GM23338 (cell line): ENCODE measurements around the gene CLRN2. TPM values are rescaled to one million over a fixed set of nuclear protein-coding genes. Genes with fewer than 3 reads are reported as not detected.
A peak's percentile ranks its signal among the peaks of the same experiment; 100 is the strongest.

Experiments
- ATAC-seq: fragments of 200-7000 bp; cut with Tn5 transposase; 3 replicates; pipeline ENCODE4 v1.9.1; 2020
- DNase-seq: peaks from one replicate; pipeline ENCODE4 v3.0.0-alpha.2; 2015; ENCODE audit warnings: low spot score
- H2AFZ ChIP-seq: fragments of 200-600 bp; sonication (generic); 2 replicates; pipeline ENCODE4 v1.8.0; 2016; ENCODE audit warnings: antibody characterized with exemption, mild to moderate bottlenecking, moderate library complexity
- H3F3A ChIP-seq: fragments of 200-600 bp; sonication (generic); replicated peaks from 2 replicates; pipeline ENCODE4 v1.8.0; 2017; ENCODE audit warnings: antibody characterized with exemption, mixed run types, low read depth
- H3K27ac ChIP-seq: fragments of 200-600 bp; sonication (generic); 2 replicates; pipeline ENCODE4 v1.6.1; 2016; ENCODE audit warnings: low read depth
- H3K27me3 ChIP-seq: fragments of 200-600 bp; sonication (generic); 2 replicates; pipeline ENCODE4 v1.8.0; 2016; ENCODE audit warnings: mild to moderate bottlenecking, mixed run types, moderate library complexity; ENCODE audit not compliant: insufficient read depth
- H3K36me3 ChIP-seq: fragments of 200-600 bp; sonication (generic); 2 replicates; pipeline ENCODE4 v1.8.0; 2016; ENCODE audit warnings: mild to moderate bottlenecking; ENCODE audit not compliant: insufficient read depth
- H3K4me1 ChIP-seq: fragments of 200-600 bp; sonication (generic); 2 replicates; pipeline ENCODE4 v1.8.0; 2016; ENCODE audit warnings: mild to moderate bottlenecking, moderate library complexity; ENCODE audit not compliant: insufficient read depth
- H3K4me2 ChIP-seq: fragments of 200-600 bp; sonication (generic); 2 replicates; pipeline ENCODE4 v1.7.1; 2017; ENCODE audit warnings: mixed run types
- H3K4me3 ChIP-seq: fragments of 200-600 bp; sonication (generic); 2 replicates; pipeline ENCODE4 v1.6.1; 2016; ENCODE audit warnings: mixed run types
- H3K79me2 ChIP-seq: fragments of 200-600 bp; sonication (generic); replicated peaks from 2 replicates; pipeline ENCODE4 v1.8.0; 2017; ENCODE audit warnings: mild to moderate bottlenecking; ENCODE audit not compliant: insufficient read depth
- H3K9me2 ChIP-seq: fragments of 200-600 bp; sonication (generic); 2 replicates; pipeline ENCODE4 v1.8.0; 2017; ENCODE audit not compliant: insufficient read depth
- H4K20me1 ChIP-seq: fragments of 200-600 bp; sonication (generic); replicated peaks from 2 replicates; pipeline ENCODE4 v1.8.0; 2017; ENCODE audit warnings: mild to moderate bottlenecking; ENCODE audit not compliant: insufficient read depth
- H3K27ac Mint-ChIP-seq: 2 replicates; pipeline ENCODE4 v1.8.0; 2020; ENCODE audit warnings: inconsistent platforms, mild to moderate bottlenecking, moderate library complexity, mixed read lengths
- H3K27me3 Mint-ChIP-seq: 3 replicates; pipeline ENCODE4 v1.8.0; 2022; ENCODE audit warnings: low read depth, mild to moderate bottlenecking, moderate library complexity, mixed read lengths, inconsistent platforms; ENCODE audit not compliant: insufficient read depth, poor library complexity
- H3K36me3 Mint-ChIP-seq: 3 replicates; pipeline ENCODE4 v1.8.0; 2021; ENCODE audit warnings: low read depth, mild to moderate bottlenecking, inconsistent platforms, moderate library complexity, mixed read lengths
- H3K4me1 Mint-ChIP-seq: 3 replicates; pipeline ENCODE4 v1.8.0; 2020; ENCODE audit warnings: mild to moderate bottlenecking, inconsistent platforms, mixed read lengths
- H3K4me3 Mint-ChIP-seq: 3 replicates; pipeline ENCODE4 v1.8.0; 2021; ENCODE audit warnings: moderate library complexity, mild to moderate bottlenecking, inconsistent platforms, mixed read lengths
- H3K9me3 Mint-ChIP-seq: 3 replicates; pipeline ENCODE4 v1.8.0; 2020; ENCODE audit warnings: moderate library complexity, mild to moderate bottlenecking, inconsistent platforms, mixed read lengths
- CREB1 ChIP-seq: fragments of 250-450 bp; sonication (Bioruptor Pico); IDR thresholded peaks from 2 replicates; pipeline ENCODE4 v1.5.0; 2020; ENCODE audit warnings: low read depth, mild to moderate bottlenecking, moderate library complexity
- ETS1 ChIP-seq: IDR thresholded peaks from 2 replicates; pipeline ENCODE4 v1.6.1; 2016; ENCODE audit warnings: antibody characterized with exemption
- EZH2 ChIP-seq: fragments of 200-600 bp; sonication (generic); IDR thresholded peaks from one replicate; pipeline ENCODE4 v1.8.0; 2017; ENCODE audit warnings: antibody characterized with exemption, mild to moderate bottlenecking, low read depth; ENCODE audit not compliant: unreplicated experiment
- EZH2phosphoT487 ChIP-seq: fragments of 200-600 bp; sonication (generic); IDR thresholded peaks from one replicate; pipeline ENCODE4 v1.8.1; 2018; ENCODE audit warnings: antibody characterized with exemption; ENCODE audit not compliant: unreplicated experiment
- JUNB ChIP-seq: IDR thresholded peaks from one replicate; pipeline ENCODE4 v1.6.1; 2016; ENCODE audit warnings: antibody characterized with exemption; ENCODE audit not compliant: unreplicated experiment
- REST ChIP-seq: IDR thresholded peaks from one replicate; pipeline ENCODE4 v1.6.1; 2018; ENCODE audit warnings: antibody characterized with exemption; ENCODE audit not compliant: unreplicated experiment
- STAT1 ChIP-seq: IDR thresholded peaks from one replicate; pipeline ENCODE4 v1.6.1; 2016; ENCODE audit warnings: antibody characterized with exemption; ENCODE audit not compliant: unreplicated experiment
- ZNF114 ChIP-seq: fragments of 250-450 bp; sonication (Bioruptor Pico); IDR thresholded peaks from 2 replicates; pipeline ENCODE4 v1.5.0; 2020; ENCODE audit warnings: mild to moderate bottlenecking, moderate library complexity
- ZNF331 ChIP-seq: fragments of 250-450 bp; sonication (Bioruptor Pico); IDR thresholded peaks from 2 replicates; pipeline ENCODE4 v1.5.0; 2020; ENCODE audit warnings: low read depth, mild to moderate bottlenecking, moderate library complexity
- ZNF462 ChIP-seq: fragments of 250-450 bp; sonication (Bioruptor Pico); IDR thresholded peaks from 2 replicates; pipeline ENCODE4 v1.5.0; 2020; ENCODE audit warnings: mild to moderate bottlenecking, moderate library complexity
- polyA plus RNA-seq: library from polyadenylated mRNA; unstranded; fragments of >200 nt; fragmentation: Nextera tagmentation; extraction: Ambion mirVana; gene quantifications from 2 replicates; pipeline ENCODE4 v1.2.1, GENCODE V29; 2016
- total RNA-seq: library from RNA; depleted of rRNA; stranded (reverse); fragments of >200 nt; shearing (Covaris generic); gene quantifications from 2 replicates; pipeline ENCODE4 v1.2.3, GENCODE V29; 2014
- TF ChIP-seq, protein P1 (sequence below), 2 experiments: fragments of 200-600 bp in 1 of 2; sonication (generic) in 1 of 2; conservative IDR thresholded peaks; 2 replicates each; pipeline versions ENCODE4 v1.5.1 to v1.6.1; 2016 to 2017; ENCODE audit warnings: antibody characterized with exemption in 2 of 2, low read depth in 2 of 2, mild to moderate bottlenecking in 2 of 2, moderate library complexity in 1 of 2

Gene CLRN2
- total and polyA plus RNA-seq, 2 experiments from 2014 or later, result not detected

DNA sequence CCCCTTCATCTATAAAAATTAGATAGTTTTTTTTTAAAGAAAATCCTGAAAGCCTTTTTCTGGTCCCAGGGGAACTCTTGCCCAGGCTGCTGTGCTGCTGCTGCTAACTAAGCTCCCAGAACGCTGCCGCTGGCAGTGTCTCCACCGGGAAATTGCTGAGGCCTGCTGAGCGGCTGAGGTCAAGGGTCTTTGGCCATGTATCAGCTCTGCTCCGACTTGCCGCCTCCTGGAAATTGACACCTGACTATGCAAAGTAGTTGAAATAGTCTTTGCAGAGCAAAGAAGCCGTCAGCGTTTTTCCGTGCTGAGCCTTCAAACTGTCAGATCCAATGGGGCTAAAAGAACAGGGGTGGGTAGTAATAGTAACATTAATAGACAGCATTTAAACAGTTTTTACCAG, 3.9 kb upstream of the CLRN2 start (continued):
- TF ChIP-seq ZNF462 (CRISPR knock-in tag) (no peak), CREB1 (CRISPR knock-in tag) (no peak), ETS1 (no peak)

- 0 out of 2 replicates have a peak, but pooled peaks cover 5% of the 10 kb centered on the region for H3K27me3 ChIP-seq
- no peaks in the 10 kb centered on the region for H3K36me3 ChIP-seq
- no peak overlapping the region for H3K27ac ChIP-seq
- Mint-ChIP-seq H3K4me3 (peak overlapping the region; percentile 96), H3K27me3 (peaks cover 7% of the 10 kb centered on the region), H3K36me3 (peaks cover 22% of the 10 kb centered on the region), H3K4me1 (peaks cover 32% of the 10 kb centered on the region), H3K9me3 (no peaks in the 10 kb centered on the region), H3K27ac (peak overlapping the region; percentile 67; the same call in 1 of the 2 replicates)
- ATAC-seq (peak; percentile 64), DNase-seq (peak; percentile 64)
- peak overlapping the region; percentile 85 for H3K4me3 ChIP-seq
- H3K9me2 ChIP-seq, result no peaks in the 10 kb centered on the region
- H3K79me2 ChIP-seq, result peaks cover 16% of the 10 kb centered on the region
- peak overlapping the region; percentile 99 for H2AFZ ChIP-seq
- H3K4me2 ChIP-seq, result peak overlapping the region; percentile 99
- no peaks in the 10 kb centered on the region; the same call in none of the 2 replicates for H4K20me1 ChIP-seq
- 0 out of 2 replicates have a peak, but pooled peaks cover 5% of the 10 kb centered on the region for H3F3A ChIP-seq
- peaks cover 31% of the 10 kb centered on the region for H3K4me1 ChIP-seq
- TF ChIP-seq STAT1 (no peak), ZNF114 (CRISPR knock-in tag) (no peak), REST (no peak), EZH2phosphoT487 (no peak), ETS1 (no peak), JUNB (no peak), ZNF331 (CRISPR knock-in tag) (no peak), EZH2 (no peak)
- TF ChIP-seq, protein P1, sequence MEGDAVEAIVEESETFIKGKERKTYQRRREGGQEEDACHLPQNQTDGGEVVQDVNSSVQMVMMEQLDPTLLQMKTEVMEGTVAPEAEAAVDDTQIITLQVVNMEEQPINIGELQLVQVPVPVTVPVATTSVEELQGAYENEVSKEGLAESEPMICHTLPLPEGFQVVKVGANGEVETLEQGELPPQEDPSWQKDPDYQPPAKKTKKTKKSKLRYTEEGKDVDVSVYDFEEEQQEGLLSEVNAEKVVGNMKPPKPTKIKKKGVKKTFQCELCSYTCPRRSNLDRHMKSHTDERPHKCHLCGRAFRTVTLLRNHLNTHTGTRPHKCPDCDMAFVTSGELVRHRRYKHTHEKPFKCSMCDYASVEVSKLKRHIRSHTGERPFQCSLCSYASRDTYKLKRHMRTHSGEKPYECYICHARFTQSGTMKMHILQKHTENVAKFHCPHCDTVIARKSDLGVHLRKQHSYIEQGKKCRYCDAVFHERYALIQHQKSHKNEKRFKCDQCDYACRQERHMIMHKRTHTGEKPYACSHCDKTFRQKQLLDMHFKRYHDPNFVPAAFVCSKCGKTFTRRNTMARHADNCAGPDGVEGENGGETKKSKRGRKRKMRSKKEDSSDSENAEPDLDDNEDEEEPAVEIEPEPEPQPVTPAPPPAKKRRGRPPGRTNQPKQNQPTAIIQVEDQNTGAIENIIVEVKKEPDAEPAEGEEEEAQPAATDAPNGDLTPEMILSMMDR (conservative IDR thresholded peaks at IDR 0.05; ENCODE audit: low read depth in 2 of 2), result no peak
Observed at GRCh38 chr4:17511509-17511949, 3.4 kb upstream of the CLRN2 start.
